WTC11 (cell line): ENCODE results near the gene THOC5. TPM values are rescaled to one million over a fixed set of nuclear protein-coding genes. Genes with fewer than 3 reads are reported as not detected.
"Not testable (repeated sequence)": the region's sequence is repeated elsewhere in the genome, so short reads cannot be mapped to it uniquely, and the experiment has no call there.

Source experiments
- ATAC-seq: fragments of 200-7000 bp; cut with Tn5 transposase; 2 replicates; pipeline ENCODE4 v1.10.0; 2021; ENCODE audit warnings: mild to moderate bottlenecking, moderate library complexity
- CTCF ChIA-PET: fragments of 300-600 bp; sonication (Branson Sonifier 250); formaldehyde crosslinking; loops from one replicate; lab custom pipeline; 2021; ENCODE audit warnings: antibody characterized with exemption; lab: Charles Lee
- POLR2A ChIA-PET: fragments of 350-600 bp; sonication (Branson Sonifier 250); formaldehyde crosslinking; loops from one replicate; lab custom pipeline; 2021; ENCODE audit warnings: antibody characterized with exemption; lab: Charles Lee
- DNase-seq: peaks from one replicate; pipeline ENCODE4 v3.0.0; 2021; ENCODE audit warnings: low spot score
- H3K27ac Mint-ChIP-seq: 2 replicates; pipeline ENCODE4 v1.8.0; 2021; ENCODE audit warnings: mixed read lengths
- H3K27me3 Mint-ChIP-seq: 2 replicates; pipeline ENCODE4 v1.8.0; 2021; ENCODE audit warnings: low read depth, mild to moderate bottlenecking, moderate library complexity, mixed read lengths
- H3K36me3 Mint-ChIP-seq: 2 replicates; pipeline ENCODE4 v1.8.0; 2021; ENCODE audit warnings: mixed read lengths
- H3K4me1 Mint-ChIP-seq: 2 replicates; pipeline ENCODE4 v1.8.0; 2022; ENCODE audit warnings: mixed read lengths
- H3K4me3 Mint-ChIP-seq: 2 replicates; pipeline ENCODE4 v1.8.0; 2021; ENCODE audit warnings: mild to moderate bottlenecking, moderate library complexity, mixed read lengths
- H3K9me3 Mint-ChIP-seq: 2 replicates; pipeline ENCODE4 v1.8.0; 2021; ENCODE audit warnings: mixed read lengths
- ARID4B ChIP-seq: sonication (generic); formaldehyde crosslinking; IDR thresholded peaks from 2 replicates; pipeline ENCODE4 v1.8.0; 2023; ENCODE audit warnings: missing genetic modification reagents, mild to moderate bottlenecking, borderline replicate concordance
- ATF1 ChIP-seq: sonication (generic); formaldehyde crosslinking; IDR thresholded peaks from 2 replicates; pipeline ENCODE4 v1.8.1; 2023; ENCODE audit warnings: mild to moderate bottlenecking, moderate library complexity, missing genetic modification reagents
- ATF2 ChIP-seq: sonication (generic); formaldehyde crosslinking; IDR thresholded peaks from 2 replicates; pipeline ENCODE4 v1.8.1; 2022; ENCODE audit warnings: low read depth, missing genetic modification reagents, borderline replicate concordance
- CDX4 ChIP-seq: fragments of 250-450 bp; sonication (Bioruptor Pico); IDR thresholded peaks from 2 replicates; pipeline ENCODE4 v1.9.0; 2021; ENCODE audit warnings: moderate library complexity, mild to moderate bottlenecking, inconsistent platforms, borderline replicate concordance
- CREB1 ChIP-seq: sonication (generic); formaldehyde crosslinking; IDR thresholded peaks from 2 replicates; pipeline ENCODE4 v1.8.0; 2023; ENCODE audit warnings: mild to moderate bottlenecking, missing genetic modification reagents
- ERG ChIP-seq: fragments of 250-450 bp; sonication (Bioruptor Pico); IDR thresholded peaks from 2 replicates; pipeline ENCODE4 v1.8.0; 2021; ENCODE audit warnings: mild to moderate bottlenecking
- FOXJ3 ChIP-seq: sonication (generic); formaldehyde crosslinking; IDR thresholded peaks from 2 replicates; pipeline ENCODE4 v1.9.0; 2021; ENCODE audit warnings: missing genetic modification reagents, mild to moderate bottlenecking, borderline replicate concordance
- FOXK1 ChIP-seq: sonication (generic); formaldehyde crosslinking; IDR thresholded peaks from 2 replicates; pipeline ENCODE4 v1.8.0; 2022; ENCODE audit warnings: mild to moderate bottlenecking, moderate library complexity, missing genetic modification reagents
- FOXP1 ChIP-seq: sonication (generic); formaldehyde crosslinking; IDR thresholded peaks from 2 replicates; pipeline ENCODE4 v1.8.0; 2022; ENCODE audit warnings: missing genetic modification reagents, mild to moderate bottlenecking, moderate library complexity, borderline replicate concordance
- FOXP4 ChIP-seq: sonication (generic); formaldehyde crosslinking; IDR thresholded peaks from 2 replicates; pipeline ENCODE4 v1.8.0; 2022; ENCODE audit warnings: mild to moderate bottlenecking, missing genetic modification reagents
- GTF2I ChIP-seq: fragments of 250-450 bp; sonication (Bioruptor Pico); conservative IDR thresholded peaks from 2 replicates; pipeline ENCODE4 v1.4.0; 2021; ENCODE audit warnings: mild to moderate bottlenecking
- JAZF1 ChIP-seq: fragments of 250-450 bp; sonication (Bioruptor Pico); IDR thresholded peaks from 2 replicates; pipeline ENCODE4 v1.9.0; 2021; ENCODE audit warnings: moderate library complexity, mild to moderate bottlenecking, inconsistent platforms
- NR1H2 ChIP-seq: sonication (generic); formaldehyde crosslinking; IDR thresholded peaks from 2 replicates; pipeline ENCODE4 v1.9.0; 2021; ENCODE audit warnings: mild to moderate bottlenecking, moderate library complexity, missing genetic modification reagents
- TEAD4 ChIP-seq: sonication (generic); formaldehyde crosslinking; IDR thresholded peaks from 2 replicates; pipeline ENCODE4 v1.8.0; 2022; ENCODE audit warnings: mild to moderate bottlenecking, missing genetic modification reagents
- ZBTB21 ChIP-seq: sonication (generic); formaldehyde crosslinking; IDR thresholded peaks from 2 replicates; pipeline ENCODE4 v1.8.1; 2023; ENCODE audit warnings: mild to moderate bottlenecking, missing genetic modification reagents, borderline replicate concordance
- ZNF121 ChIP-seq: sonication (generic); formaldehyde crosslinking; IDR thresholded peaks from 2 replicates; pipeline ENCODE4 v1.8.0; 2023; ENCODE audit warnings: missing genetic modification reagents
- ZNF219 ChIP-seq: sonication (generic); formaldehyde crosslinking; IDR thresholded peaks from 2 replicates; pipeline ENCODE4 v1.8.0; 2023; ENCODE audit warnings: missing genetic modification reagents, mild to moderate bottlenecking, borderline replicate concordance
- ZNF317 ChIP-seq: sonication (generic); formaldehyde crosslinking; IDR thresholded peaks from 2 replicates; pipeline ENCODE4 v1.8.1; 2023; ENCODE audit warnings: low read depth, mild to moderate bottlenecking, moderate library complexity, missing genetic modification reagents, borderline replicate concordance
- ZNF423 ChIP-seq: fragments of 250-450 bp; sonication (Bioruptor Pico); IDR thresholded peaks from 2 replicates; pipeline ENCODE4 v2.1.2; 2022; ENCODE audit warnings: mild to moderate bottlenecking, moderate library complexity
- ZSCAN18 ChIP-seq: fragments of 250-450 bp; sonication (Bioruptor Pico); IDR thresholded peaks from 2 replicates; pipeline ENCODE4 v2.1.2; 2022; ENCODE audit warnings: mild to moderate bottlenecking, moderate library complexity
- total RNA-seq: library from RNA; stranded (reverse); gene quantifications from 3 replicates; pipeline ENCODE4 v1.2.3, GENCODE V29; 2021

THOC5 gene
- total RNA-seq, 1 experiment from 2014 or later = 51.2 TPM

GRCh38 chr22:29550005-29550404 lies 3.6 kb downstream of the THOC5 start:
- H3K36me3 Mint-ChIP-seq = peaks cover 61% of the 10 kb centered on the region
- no peak overlapping the region for H3K4me3 Mint-ChIP-seq
- TF ChIP-seq FOXP1 (CRISPR knock-in tag) = no peak
- no peak for TF ChIP-seq ARID4B (CRISPR knock-in tag)
- no peak for TF ChIP-seq FOXK1 (CRISPR knock-in tag)
- TF ChIP-seq FOXP4 (CRISPR knock-in tag) = no peak
- TF ChIP-seq ERG (CRISPR knock-in tag) = no peak
- no peak for TF ChIP-seq JAZF1
- TF ChIP-seq ZNF423 (CRISPR knock-in tag) = no peak
- no peak for TF ChIP-seq ZNF219 (CRISPR knock-in tag)
- 0 out of 2 replicates have a peak, but pooled peaks cover 6% of the 10 kb centered on the region for H3K9me3 Mint-ChIP-seq
- no peak overlapping the region for H3K27ac Mint-ChIP-seq
- DNase-seq = no peak
- ATAC-seq = no peak
- peaks cover 3% of the 10 kb centered on the region; the same call in 1 of the 2 replicates for H3K4me1 Mint-ChIP-seq
- ChIA-PET CTCF (no interaction called here), POLR2A (no interaction called here)
- H3K27me3 Mint-ChIP-seq = no peaks in the 10 kb centered on the region; the same call in 1 of the 2 replicates

GRCh38 chr22:29545045-29545444 lies 8.5 kb downstream of the THOC5 start:
- CTCF ChIA-PET, H3K27me3 Mint-ChIP-seq, ATAC-seq, POLR2A ChIA-PET, H3K27ac Mint-ChIP-seq, H3K4me3 Mint-ChIP-seq, DNase-seq, H3K9me3 Mint-ChIP-seq, H3K4me1 Mint-ChIP-seq: not testable (repeated sequence)
- H3K36me3 Mint-ChIP-seq = peaks cover 83% of the 10 kb centered on the region

- no peak for DNase-seq
- Mint-ChIP-seq H3K36me3 (peaks cover 70% of the 10 kb centered on the region), H3K9me3 (no peaks in the 10 kb centered on the region), H3K4me1 (no peaks in the 10 kb centered on the region), H3K4me3 (no peak overlapping the region), H3K27me3 (no peaks in the 10 kb centered on the region), H3K27ac (no peak overlapping the region)
- ChIA-PET CTCF (interaction anchor here (1.0 kb wide), 1 partner anchor 48 kb away, joined by 3 read pairs; no protein-coding TSS in a partner anchor), POLR2A (no interaction called here)
- no peak for ATAC-seq
- no peak for TF ChIP-seq ZSCAN18 (CRISPR knock-in tag)
- no peak for TF ChIP-seq CREB1
- TF ChIP-seq ATF1 (CRISPR knock-in tag) = no peak
- no peak for TF ChIP-seq ATF2 (CRISPR knock-in tag)
- TF ChIP-seq FOXJ3 (CRISPR knock-in tag) = no peak
- TF ChIP-seq ZNF121 (CRISPR knock-in tag) = no peak
- no peak for TF ChIP-seq TEAD4 (CRISPR knock-in tag)
- TF ChIP-seq ZNF317 = no peak
- TF ChIP-seq ZBTB21 = no peak
- TF ChIP-seq GTF2I (CRISPR knock-in tag) = no peak
- TF ChIP-seq CDX4 = no peak
- TF ChIP-seq NR1H2 (CRISPR knock-in tag) = no peak
Measured at GRCh38 chr22:29541845-29542244, 11.7 kb downstream of the THOC5 start.
